Middle frontal gyrus (tissue), 1 donor: ENCODE results near the gene MLN.
A peak's percentile ranks its signal among the peaks of the same experiment; 100 is the strongest.

ENCODE experiments used
- DNase-seq: peaks from one replicate; pipeline ENCODE4 v3.0.0-alpha.2; 2015; ENCODE audit warnings: low spot score; ENCODE audit errors: extremely low spot score

The MLN gene

GRCh38 chr6:33754222-33754621, 49.6 kb downstream of the MLN start:
- no peak for DNase-seq

GRCh38 chr6:33752646-33753015, 51.2 kb downstream of the MLN start:
- no peak for DNase-seq

- no peak for DNase-seq
These were observed 51.8 kb downstream of the MLN start for GRCh38 chr6:33751771-33752645.

GRCh38 chr6:33750244-33750991, 53.4 kb downstream of the MLN start:
- DNase-seq = no peak

GRCh38 chr6:33749401-33749800, 54.4 kb downstream of the MLN start:
- no peak for DNase-seq

- no peak for DNase-seq
These were observed 55.0 kb downstream of the MLN start for GRCh38 chr6:33748841-33749240.

GRCh38 chr6:33747823-33748222, 56.0 kb downstream of the MLN start:
- no peak for DNase-seq

- peak; percentile 14 for DNase-seq
These were observed 57.1 kb downstream of the MLN start, which contains the start of gene IP6K3 for GRCh38 chr6:33746651-33747100. TSS of gene IP6K3 (minus strand) at chr6:33746905. CDS start at chr6:33735476, 11,429 bp downstream.

- DNase-seq = no peak
These were observed 57.7 kb downstream of the MLN start for GRCh38 chr6:33746036-33746600.

- no peak for DNase-seq
These were observed 58.3 kb downstream of the MLN start for GRCh38 chr6:33745548-33745947.

- no peak for DNase-seq
These were observed 58.8 kb downstream of the MLN start for GRCh38 chr6:33744895-33745546.
